ENCODE measurements around the gene KIF26A.
A peak's percentile ranks its signal among the peaks of the same experiment; 100 is the strongest.
"Not testable (repeated sequence)": the region's sequence is repeated elsewhere in the genome, so short reads cannot be mapped to it uniquely, and the experiment has no call there.

The KIF26A gene

GRCh38 chr14:104143521-104144452 lies 5.4 kb downstream of the KIF26A start:
- peak; percentile 55 for DNase-seq (ENCODE audit: low spot score)

- no peak for DNase-seq (ENCODE audit: low spot score)
Observed at GRCh38 chr14:104144453-104144790, 6.0 kb downstream of the KIF26A start.

GRCh38 chr14:104144911-104145825 lies 6.8 kb downstream of the KIF26A start:
- peak; percentile 66 for DNase-seq (ENCODE audit: low spot score)

DNA sequence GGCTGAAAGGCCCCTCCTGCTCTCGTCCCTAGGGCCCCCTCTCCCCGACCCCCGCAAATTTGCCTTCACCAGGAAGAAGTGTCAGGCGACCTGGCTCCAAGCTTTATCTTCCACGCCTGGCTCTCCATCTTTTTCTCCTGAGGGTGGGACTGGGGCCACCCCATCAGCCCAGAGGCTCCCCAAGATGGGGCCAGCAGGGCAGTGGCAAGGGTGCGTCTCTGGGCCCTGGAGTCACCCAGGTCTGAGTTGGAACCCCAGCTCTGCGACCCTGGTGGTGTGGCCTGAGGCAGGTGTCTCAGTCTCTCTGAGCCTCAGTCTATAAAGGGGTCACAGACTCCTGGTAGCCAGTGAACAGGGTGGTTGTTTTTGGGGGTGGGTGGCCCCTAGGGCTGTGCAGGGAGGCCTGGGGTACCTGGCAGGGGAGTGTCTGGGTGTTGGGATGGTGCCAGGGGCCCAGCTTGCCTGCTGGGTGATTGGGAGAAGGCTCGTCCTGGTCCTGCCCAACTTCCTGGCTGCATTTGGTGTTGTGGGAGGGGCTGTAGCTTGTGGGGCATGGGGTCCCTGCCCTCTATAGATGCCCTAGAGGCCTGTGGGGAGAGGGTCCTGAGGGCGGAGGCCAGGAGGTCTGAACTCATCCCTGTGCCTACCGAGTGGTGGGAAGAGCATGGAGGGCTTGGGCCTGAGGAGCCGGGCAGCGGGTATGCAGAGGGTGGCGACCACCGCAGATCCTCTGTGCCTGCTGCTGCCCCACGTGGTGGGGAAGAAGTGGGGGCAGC lies 7.6 kb downstream of the KIF26A start:
- peak; percentile 61 for DNase-seq (ENCODE audit: low spot score)

- DNase-seq (ENCODE audit: low spot score): no peak
Observed at GRCh38 chr14:104146651-104147345, 8.4 kb downstream of the KIF26A start.

DNA sequence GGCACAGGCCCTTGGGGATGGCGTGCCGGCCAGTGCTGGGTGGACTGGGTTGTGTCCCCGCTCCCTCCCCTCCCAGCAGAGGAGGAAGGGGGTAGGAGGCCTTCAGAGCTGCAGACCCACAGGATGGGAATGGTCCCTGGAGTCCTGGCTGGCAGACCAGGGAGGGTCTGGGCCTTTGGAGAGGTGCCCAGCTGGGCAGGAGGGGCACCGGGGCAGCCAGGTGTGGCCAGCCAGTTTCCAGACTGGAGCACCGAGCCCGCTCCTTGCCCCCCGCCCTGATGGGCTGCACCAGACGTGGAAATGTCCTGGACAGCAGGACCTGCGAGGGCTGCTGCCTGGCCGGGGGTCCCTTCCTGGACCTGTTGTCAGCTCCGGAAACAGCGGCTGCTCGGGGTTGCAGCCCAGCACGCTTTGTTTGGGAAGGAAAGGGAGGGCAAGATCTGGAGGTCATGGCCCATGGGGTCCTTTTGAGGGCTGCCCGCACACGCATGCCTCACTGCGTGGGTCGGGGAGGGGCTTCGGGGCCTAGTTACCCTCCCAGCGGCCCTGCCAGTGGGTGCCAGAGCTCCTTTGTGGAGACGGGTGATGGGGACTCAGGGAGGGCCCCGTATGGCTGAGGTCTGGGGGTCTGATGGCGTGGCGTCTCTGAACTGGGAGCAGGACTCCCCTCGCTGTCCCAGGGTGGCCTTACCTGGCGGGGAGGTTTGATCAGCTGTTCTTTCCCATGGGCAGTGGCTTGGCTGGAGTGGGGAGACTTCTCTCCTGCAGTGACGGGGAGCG lies 9.1 kb downstream of the KIF26A start:
- no peak for DNase-seq (ENCODE audit: low spot score)

GRCh38 chr14:104148433-104149277 lies 10.3 kb downstream of the KIF26A start:
- DNase-seq (ENCODE audit: low spot score): no peak

DNA sequence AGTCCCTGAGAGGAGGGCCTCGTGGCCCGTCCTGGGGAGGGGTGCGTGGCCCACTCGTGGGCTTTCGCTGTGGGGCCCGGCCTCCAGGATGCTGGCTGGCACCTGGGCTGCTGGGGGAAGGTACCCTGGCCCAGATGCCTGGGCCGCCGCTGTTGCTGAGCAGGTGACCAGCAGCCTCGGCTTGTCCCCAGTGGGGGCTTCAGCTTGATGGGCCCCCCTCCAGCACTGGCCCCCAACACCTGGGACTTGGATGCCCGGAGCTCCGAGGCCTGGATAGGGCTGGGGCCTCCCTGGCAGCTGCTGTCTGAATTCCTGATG lies 10.8 kb downstream of the KIF26A start:
- DNase-seq (ENCODE audit: low spot score): no peak

DNA sequence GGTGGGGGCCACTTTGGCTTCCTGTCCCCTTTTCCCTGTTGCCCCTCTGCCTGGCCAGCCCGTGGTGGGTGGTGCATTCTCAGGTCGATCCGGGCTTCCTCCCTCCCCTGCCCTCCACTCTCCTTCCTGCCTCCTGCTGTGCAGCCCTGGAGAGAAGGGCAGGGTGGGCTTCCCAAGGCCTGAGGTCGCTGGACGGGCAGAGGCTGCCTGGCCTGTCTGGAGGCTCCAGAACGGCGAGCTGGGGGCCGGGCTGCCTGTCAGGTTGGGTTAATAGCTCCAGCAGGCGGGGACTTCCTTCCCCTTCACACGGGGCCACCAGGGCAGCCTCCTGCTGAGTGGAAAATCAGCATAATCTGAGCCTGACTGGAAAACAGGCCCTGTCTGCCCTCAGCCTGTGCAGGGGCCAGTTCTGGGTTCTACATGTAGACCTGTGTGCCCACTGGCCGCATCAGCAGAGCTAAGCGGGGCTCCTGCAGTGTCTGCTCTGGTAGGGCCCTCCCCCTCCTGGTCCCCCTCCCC lies 11.3 kb downstream of the KIF26A start:
- DNase-seq (ENCODE audit: low spot score): no peak

DNA sequence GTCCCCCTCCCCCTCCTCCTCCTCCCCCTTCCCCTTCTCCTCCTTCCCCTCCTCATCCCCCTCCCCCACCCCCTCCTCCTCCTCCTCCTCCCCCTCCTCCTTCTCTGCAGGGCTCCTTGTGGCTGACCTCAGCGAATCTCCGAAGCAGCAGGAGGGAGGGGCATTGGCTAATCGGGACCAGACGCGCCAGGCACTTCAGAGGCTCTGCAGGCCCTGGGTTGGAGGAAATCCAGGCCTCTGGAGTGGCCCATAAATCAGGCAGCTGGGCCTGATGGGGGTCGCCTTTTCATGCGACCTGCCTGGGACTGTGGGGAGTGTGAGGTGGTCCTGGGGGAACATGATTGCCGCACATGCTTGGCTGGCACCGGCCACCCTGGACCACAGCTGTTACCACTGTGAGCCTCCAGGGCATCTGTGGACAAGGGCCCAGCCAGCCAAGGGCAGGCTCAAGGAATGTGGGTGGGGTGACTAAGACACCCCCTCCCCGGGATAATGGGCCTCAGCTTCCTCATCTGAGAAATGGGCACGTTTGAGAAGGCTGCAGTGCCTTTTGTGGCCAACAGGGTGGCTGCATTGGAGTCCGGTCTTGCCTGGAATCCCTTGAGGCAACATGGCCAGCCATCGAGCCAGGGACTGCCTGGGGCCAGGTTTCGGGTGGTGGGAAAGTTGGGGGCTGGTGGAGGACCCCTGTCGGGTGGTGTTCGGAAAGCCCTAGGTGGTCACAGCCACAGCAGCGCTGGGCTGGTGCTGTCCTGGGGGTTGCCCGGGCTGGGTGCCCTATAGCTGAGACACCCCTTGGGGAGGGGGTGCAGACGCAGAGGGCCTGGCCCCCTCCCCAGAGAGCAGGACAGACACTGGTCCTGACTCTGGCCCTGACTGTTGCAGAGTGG lies 12.0 kb downstream of the KIF26A start:
- DNase-seq (ENCODE audit: low spot score): peak; percentile 77

GRCh38 chr14:104151026-104151381 lies 12.6 kb downstream of the KIF26A start:
- DNase-seq (ENCODE audit: low spot score): no peak

DNA sequence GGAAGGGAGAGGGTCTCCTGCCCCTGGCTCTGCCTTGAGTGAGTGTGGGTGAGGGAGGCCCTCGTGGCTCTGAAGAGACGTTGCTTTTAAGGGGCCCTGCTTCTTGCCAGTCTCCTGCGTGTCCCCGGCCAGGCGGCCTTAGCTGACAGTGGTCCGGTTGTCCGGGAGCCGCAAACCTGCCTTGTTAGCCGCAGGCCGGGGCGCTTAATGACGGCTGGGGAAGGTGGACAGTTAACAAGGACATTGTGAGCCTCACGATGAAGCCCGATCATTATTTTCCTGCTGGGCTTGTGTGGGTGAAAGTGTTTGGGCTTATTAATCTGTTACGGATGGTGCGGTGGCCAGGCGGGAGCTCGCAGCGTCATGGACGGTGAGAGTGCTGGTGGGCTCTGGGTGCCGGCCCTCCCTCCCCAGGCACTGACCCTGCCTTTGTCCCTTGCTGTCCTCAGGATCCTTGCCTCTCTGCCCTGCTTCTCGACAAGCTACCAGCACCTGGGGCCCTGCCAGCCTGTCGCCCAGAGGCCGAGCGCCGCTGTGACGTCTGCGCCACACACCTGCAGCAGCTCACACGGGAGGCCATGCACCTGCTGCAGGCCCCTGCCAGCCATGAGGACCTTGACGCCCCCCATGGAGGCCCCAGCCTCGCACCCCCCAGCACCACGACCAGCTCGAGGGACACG lies 13.3 kb downstream of the KIF26A start:
- no peak for DNase-seq (ENCODE audit: low spot score)

GRCh38 chr14:104152246-104152575 lies 13.8 kb downstream of the KIF26A start:
- no peak for DNase-seq (ENCODE audit: low spot score)

- DNase-seq (ENCODE audit: low spot score): no peak
Observed at GRCh38 chr14:104152686-104153393, 14.5 kb downstream of the KIF26A start.

GRCh38 chr14:104153394-104153755 lies 15.0 kb downstream of the KIF26A start:
- DNase-seq (ENCODE audit: low spot score): not testable (repeated sequence)

DNA sequence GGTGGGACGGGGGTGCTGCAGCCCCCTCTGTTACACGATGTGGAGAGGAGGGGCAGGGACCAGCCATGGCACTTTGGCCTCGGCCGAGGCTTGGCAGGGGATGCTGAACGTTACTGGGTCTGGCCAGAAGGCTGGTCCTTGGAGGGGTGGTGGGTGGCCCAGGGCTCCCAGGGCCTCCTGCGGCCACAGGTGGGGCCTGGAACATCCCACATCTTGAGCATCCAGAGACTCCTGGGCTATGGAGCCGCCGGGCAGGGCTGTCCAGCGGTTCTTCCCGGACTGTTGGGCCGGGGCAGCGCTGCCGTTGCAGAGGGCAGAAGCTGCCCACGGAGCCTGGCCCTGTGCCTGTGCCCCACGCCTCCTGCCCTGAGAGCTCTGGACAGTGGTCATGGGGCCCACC lies 15.9 kb downstream of the KIF26A start:
- no peak for DNase-seq (ENCODE audit: low spot score)

DNA sequence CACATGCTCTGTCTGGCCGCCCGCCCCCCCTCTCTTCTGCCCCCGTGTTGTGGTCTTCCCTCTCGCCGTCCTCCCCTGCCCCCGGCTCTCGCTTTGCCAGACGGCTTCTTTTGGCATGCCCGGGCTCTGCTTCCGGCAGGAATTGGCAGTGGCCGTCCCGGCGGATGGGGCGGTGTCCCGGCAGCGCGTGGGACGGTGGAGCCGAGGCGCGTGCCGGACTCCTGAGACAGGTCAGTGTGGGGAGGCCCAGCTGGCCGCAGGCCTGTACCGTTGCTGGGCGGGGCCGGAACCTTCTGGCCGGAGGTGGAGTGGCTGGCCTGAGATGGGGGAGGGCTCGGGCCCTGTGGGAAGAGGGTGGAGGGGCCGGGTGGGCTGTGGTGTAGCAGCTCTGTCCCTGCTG lies 17.1 kb downstream of the KIF26A start:
- no peak for DNase-seq (ENCODE audit: low spot score)

DNA sequence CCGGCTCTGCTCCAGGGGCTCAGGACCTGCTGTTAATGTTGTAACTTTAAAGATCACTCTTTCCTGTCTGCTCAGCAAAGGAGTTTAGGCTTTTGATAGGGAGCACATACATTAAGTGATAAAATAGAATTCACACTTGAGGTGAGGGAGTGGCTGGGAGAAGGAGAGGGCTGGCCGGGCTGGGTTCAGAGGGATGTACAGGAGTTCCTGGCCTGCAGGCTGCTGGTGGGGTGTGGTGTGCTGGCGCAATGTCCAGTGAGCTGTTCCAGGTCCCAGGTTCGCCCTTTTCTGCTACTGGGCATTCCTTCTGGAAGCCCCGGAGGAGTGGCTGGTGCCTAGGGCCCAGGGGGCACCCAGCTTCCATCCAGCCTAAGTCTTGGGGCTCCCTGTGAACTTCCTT lies 17.8 kb downstream of the KIF26A start:
- no peak for DNase-seq (ENCODE audit: low spot score)
